HG02981 (cell line): ENCODE results near the gene NPEPPS.

Experiments used
- ATAC-seq: cut with Tn5 transposase; IDR thresholded peaks from one replicate; pipeline ENCODE4 v1.9.1; 2021; ENCODE audit warnings: mild to moderate bottlenecking, moderate library complexity; ENCODE audit not compliant: unreplicated experiment

The NPEPPS gene

GRCh38 chr17:47663912-47664623 lies 133.2 kb downstream of the NPEPPS start:
- no peak for ATAC-seq

- ATAC-seq = no peak
Measured at GRCh38 chr17:47664624-47664941, 133.7 kb downstream of the NPEPPS start.

GRCh38 chr17:47665655-47666054 lies 134.7 kb downstream of the NPEPPS start:
- ATAC-seq = no peak

GRCh38 chr17:47669081-47669480 lies 138.2 kb downstream of the NPEPPS start:
- ATAC-seq = no peak

- no peak for ATAC-seq
Measured at GRCh38 chr17:47670064-47670463, 139.2 kb downstream of the NPEPPS start.
